HepG2 (cell line): ENCODE results near the gene GPR176. TPM values are rescaled to one million over a fixed set of nuclear protein-coding genes. Genes with fewer than 3 reads are reported as not detected.

ENCODE experiments used
- ATAC-seq: fragments of 200-7000 bp; cut with Tn5 transposase; 3 replicates; pipeline ENCODE4 v1.9.1; 2020; ENCODE audit warnings: mild to moderate bottlenecking, moderate library complexity
- BruUV-seq: library from RNA; stranded (reverse); fragments of 400-500 nt; replicated peaks from 2 replicates; lab custom pipeline; 2021; lab: Mats Ljungman, UMichigan
- CTCF ChIA-PET: fragments of 300-600 bp; formaldehyde crosslinking; extraction: SDS; loops from one replicate; lab custom pipeline; 2021; ENCODE audit warnings: low total read pairs, inconsistent platforms, low intra/inter-chr PET ratio; lab: Yijun Ruan, JAX
- POLR2A ChIA-PET: fragments of 350-600 bp; sonication (Branson Sonifier 250); formaldehyde crosslinking; loops from one replicate; lab custom pipeline; 2020; ENCODE audit warnings: antibody characterized with exemption, inconsistent platforms; lab: Yijun Ruan, JAX
- DNase-seq: peaks from one replicate; pipeline ENCODE4 v3.0.0-alpha.2; 2015; ENCODE audit warnings: low spot score
- FAIRE-seq: peaks from 3 replicates; lab custom pipeline; 2011; peaks lifted over from hg19 to GRCh38; lab: Jason Lieb, UNC
- H2AFZ ChIP-seq: one replicate; pipeline ENCODE4 v1.6.1; 2011; ENCODE audit warnings: low read length, inconsistent platforms
- H3K27ac ChIP-seq: fragments of 300-600 bp; 3 replicates; pipeline ENCODE4 v1.8.0; 2011; ENCODE audit warnings: mixed run types, mild to moderate bottlenecking, mixed read lengths, low read length, inconsistent platforms; ENCODE audit not compliant: insufficient read depth; ENCODE audit errors: extremely low read length
- H3K27me3 ChIP-seq, 2 experiments: fragments of 200-600 bp in 1 of 2; 2 replicates in 1 of 2; 3 replicates in 1 of 2; pipeline versions ENCODE4 v1.6.0 to v1.8.0; 2011; ENCODE audit warnings: low read length in 2 of 2, mild to moderate bottlenecking in 2 of 2, moderate library complexity in 2 of 2, inconsistent platforms in 1 of 2; ENCODE audit not compliant: insufficient read depth in 2 of 2, control insufficient read depth in 1 of 2
- H3K36me3 ChIP-seq, 2 experiments: fragments of 200-600 bp in 1 of 2; replicated peaks in 1 of 2; 2 replicates in 1 of 2; 3 replicates in 1 of 2; pipeline versions ENCODE4 v1.5.1 to v1.8.0; 2011; ENCODE audit warnings: low read length in 2 of 2, inconsistent platforms in 1 of 2; ENCODE audit not compliant: insufficient read depth in 2 of 2, control insufficient read depth in 1 of 2
- H3K4me1 ChIP-seq: 2 replicates; pipeline ENCODE4 v1.5.1; 2012; ENCODE audit warnings: low read length, inconsistent platforms; ENCODE audit not compliant: insufficient read depth
- H3K4me2 ChIP-seq: 2 replicates; pipeline ENCODE4 v1.6.0; 2011; ENCODE audit warnings: low read depth, low read length, inconsistent platforms
- H3K4me3 ChIP-seq, 3 experiments: fragments of 200-600 bp in 1 of 3; sonication (generic), shearing (Covaris generic) in 1 of 3; replicated peaks in 1 of 3; 2 replicates each; pipeline ENCODE4 v1.5.1; 2011 to 2016; ENCODE audit warnings: low read length in 3 of 3, inconsistent platforms in 2 of 3, low read depth in 2 of 3, mild to moderate bottlenecking in 2 of 3, control low read depth in 1 of 3, mixed read lengths in 1 of 3; ENCODE audit not compliant: insufficient read depth in 1 of 3
- H3K79me2 ChIP-seq: one replicate; pipeline ENCODE4 v1.6.1; 2011; ENCODE audit warnings: low read length, inconsistent platforms; ENCODE audit not compliant: insufficient read depth
- H3K9ac ChIP-seq: 2 replicates; pipeline ENCODE4 v1.6.0; 2011; ENCODE audit warnings: mild to moderate bottlenecking, low read depth, low read length, inconsistent platforms; ENCODE audit not compliant: insufficient read depth
- H3K9me3 ChIP-seq: 2 replicates; pipeline ENCODE4 v1.5.1; 2012; ENCODE audit warnings: mild to moderate bottlenecking, low read length
- H4K20me1 ChIP-seq: 2 replicates; pipeline ENCODE4 v1.6.0; 2011; ENCODE audit warnings: inconsistent platforms, mild to moderate bottlenecking, low read length, moderate library complexity; ENCODE audit not compliant: insufficient read depth
- DR1 ChIP-seq: sonication (generic); formaldehyde crosslinking; IDR thresholded peaks from 2 replicates; pipeline ENCODE4 v1.8.0; 2021; ENCODE audit warnings: mild to moderate bottlenecking, missing genetic modification reagents, inconsistent platforms
- HHEX ChIP-seq: IDR thresholded peaks from 2 replicates; pipeline ENCODE4 v1.6.1; 2016; ENCODE audit warnings: control low read depth
- MAFF ChIP-seq: IDR thresholded peaks from 2 replicates; pipeline ENCODE4 v1.6.1; 2011; ENCODE audit warnings: low read depth, low read length, improper control_type of control experiment
- NFYB ChIP-seq: sonication (generic); formaldehyde crosslinking; IDR thresholded peaks from 2 replicates; pipeline ENCODE4 v1.4.0; 2020; ENCODE audit warnings: missing genetic modification reagents
- NR2F2 ChIP-seq: IDR thresholded peaks from 2 replicates; pipeline ENCODE4 v1.6.1; 2012; ENCODE audit warnings: low read depth, inconsistent platforms, borderline replicate concordance
- SAP130 ChIP-seq: IDR thresholded peaks from 2 replicates; pipeline ENCODE4 v1.6.1; 2016; ENCODE audit warnings: low read depth
- SNAI1 ChIP-seq: sonication (generic); formaldehyde crosslinking; IDR thresholded peaks from 2 replicates; pipeline ENCODE4 v1.5.0; 2020; ENCODE audit warnings: mild to moderate bottlenecking, missing genetic modification reagents, borderline replicate concordance
- SP1 ChIP-seq, 2 experiments: fragments of 450-650 bp in 1 of 2; sonication (generic) in 1 of 2; formaldehyde crosslinking in 1 of 2; IDR thresholded peaks; 2 replicates each; pipeline versions ENCODE4 v1.4.0 to v1.6.1; 2016 to 2020; ENCODE audit warnings: missing genetic modification reagents in 1 of 2
- TGIF2 ChIP-seq: IDR thresholded peaks from 2 replicates; pipeline ENCODE4 v1.6.1; 2016; ENCODE audit warnings: control low read depth, missing compliant biosample characterization
- ZFP82 ChIP-seq: sonication (generic); formaldehyde crosslinking; IDR thresholded peaks from 2 replicates; pipeline ENCODE4 v1.5.1; 2020; ENCODE audit warnings: mild to moderate bottlenecking, missing genetic modification reagents, borderline replicate concordance
- ZFP90 ChIP-seq: sonication (generic); formaldehyde crosslinking; IDR thresholded peaks from 2 replicates; pipeline ENCODE4 v1.8.0; 2022; ENCODE audit warnings: missing genetic modification reagents, mild to moderate bottlenecking, inconsistent platforms, borderline replicate concordance
- ZNF124 ChIP-seq: sonication (generic); formaldehyde crosslinking; IDR thresholded peaks from 2 replicates; pipeline ENCODE4 v1.4.0; 2020; ENCODE audit warnings: missing genetic modification reagents
- ZNF138 ChIP-seq: sonication (generic); formaldehyde crosslinking; IDR thresholded peaks from 2 replicates; pipeline ENCODE4 v1.5.0; 2020; ENCODE audit warnings: mild to moderate bottlenecking, low read depth, missing genetic modification reagents
- ZNF207 ChIP-seq: fragments of 450-650 bp; IDR thresholded peaks from 2 replicates; pipeline ENCODE4 v1.6.1; 2016; ENCODE audit warnings: antibody characterized with exemption, borderline replicate concordance
- ZNF3 ChIP-seq: IDR thresholded peaks from 2 replicates; pipeline ENCODE4 v1.7.0; 2017; ENCODE audit warnings: inconsistent platforms
- WGBS: methylation state at CpG from one replicate; pipeline ENCODE4 v1.1.6; 2017; ENCODE audit warnings: low lambda C conversion rate; 5-methylcytosine and 5-hydroxymethylcytosine counted together
- in situ Hi-C: cut with HindIII; loops from 2 replicates; pipeline ENCODE4 v1.10.0; 2017; ENCODE audit warnings: low pct_unique_long_range_greater_than_20kb; ENCODE audit not compliant: extremely low pct_ligation_motif_present
- intact Hi-C: fragments of 100-400 bp; cut with micrococcal nuclease; formaldehyde crosslinking; loops from one replicate; pipeline ENCODE4 v1.10.0; 2022; ENCODE audit not compliant: unreplicated experiment
- polyA plus RNA-seq, 8 experiments: library from polyadenylated mRNA; depleted of rRNA in 3 of 8; stranded (reverse) in 7 of 8; unstranded in 1 of 8; fragments of >200 nt; fragmentation: Illumina TruSeq in 4 of 8; extraction: Trizol in 4 of 8; gene quantifications; 2 replicates each; pipeline versions ENCODE4 v1.2.1 to v1.2.3, GENCODE V29; 2011 to 2016; ENCODE audit warnings: low read depth in 4 of 8, missing spikeins in 1 of 8, mixed read lengths in 1 of 8; ENCODE audit not compliant: insufficient read depth in 1 of 8
- total RNA-seq, 5 experiments: library from RNA; depleted of rRNA; stranded (reverse); fragments of >200 nt; fragmentation: Illumina TruSeq; extraction: Trizol; gene quantifications; 2 replicates each; pipeline ENCODE4 v1.2.3, GENCODE V29; 2016; ENCODE audit warnings: low read depth in 1 of 5
- TF ChIP-seq, protein P1 (sequence below): sonication (generic); formaldehyde crosslinking; IDR thresholded peaks from 2 replicates; pipeline ENCODE4 v1.5.0; 2020; ENCODE audit warnings: mild to moderate bottlenecking, missing genetic modification reagents
- TF ChIP-seq, protein P2 (sequence below): sonication (generic); formaldehyde crosslinking; IDR thresholded peaks from 2 replicates; pipeline ENCODE4 v1.4.0; 2020; ENCODE audit warnings: missing genetic modification reagents

Gene GPR176
- total and polyA plus RNA-seq, 2 of the 13 experiments (the other 11 are each of a cell fraction or from before 2014, with no cell fraction given) = 0.11 to 0.20 TPM

DNA sequence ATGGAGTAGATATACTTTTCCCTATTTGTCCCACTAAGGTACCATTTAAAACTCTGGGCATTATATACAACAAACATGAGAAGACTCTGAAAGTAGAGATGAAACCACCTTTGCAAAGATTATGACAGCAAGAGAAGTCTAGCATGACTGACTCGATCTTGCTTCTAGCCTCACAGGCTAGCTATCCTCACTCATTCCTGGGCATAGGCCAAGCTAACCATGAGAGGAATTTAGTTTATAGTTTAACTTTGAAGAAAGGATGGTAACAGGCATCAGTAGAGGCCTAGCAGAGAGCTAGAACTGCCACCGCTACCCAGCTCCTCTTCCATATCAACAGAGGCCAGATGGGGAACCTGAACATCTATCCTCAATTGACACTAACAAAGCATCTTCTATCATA is 74.0 kb downstream of the GPR176 start (continued):
- no peak for TF ChIP-seq NR2F2
- TF ChIP-seq DR1 (CRISPR knock-in tag) = no peak
- no peak for TF ChIP-seq HHEX (CRISPR knock-in tag)
- TF ChIP-seq SP1 (IDR thresholded peaks at IDR 0.05) = no peak
- TF ChIP-seq SP1 (CRISPR knock-in tag; IDR thresholded peaks at IDR 0.05) = no peak

DNA sequence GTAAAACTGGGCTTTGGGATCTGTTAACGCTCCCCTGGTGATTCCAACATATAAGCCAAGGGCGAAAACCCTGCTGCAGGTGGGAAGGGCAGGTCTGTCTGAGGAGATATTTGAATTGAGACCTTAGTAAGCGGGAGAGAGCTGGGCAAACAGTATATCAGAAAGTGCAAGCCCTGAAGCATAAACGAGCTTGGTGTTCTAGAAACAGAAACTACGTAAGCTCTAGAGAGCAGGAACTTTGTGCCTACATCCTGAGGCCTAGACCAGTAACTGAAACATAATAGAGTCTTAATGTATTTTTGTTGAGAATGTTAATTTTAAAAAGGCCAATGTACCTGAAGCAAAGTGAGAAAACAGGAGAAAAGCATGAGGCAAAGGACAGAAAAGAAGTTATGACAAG is 74.5 kb downstream of the GPR176 start:
- POLR2A ChIA-PET = no interaction called here
- Histone ChIP-seq H3K4me2 (no peak overlapping the region), H3K4me3 (no peak overlapping the region), H2AFZ (no peak overlapping the region), H3K9ac (no peak overlapping the region)
- WGBS = 27% methylated on average over 5 of the region's 5 CpGs
- TF ChIP-seq ZNF3 (CRISPR knock-in tag) (no peak), ZNF138 (no peak), TGIF2 (no peak), SAP130 (CRISPR knock-in tag) (no peak), ZFP90 (no peak), ZFP82 (CRISPR knock-in tag) (no peak), NFYB (CRISPR knock-in tag) (no peak), ZNF124 (no peak), ZNF207 (no peak), SNAI1 (no peak), MAFF (no peak)
- TF ChIP-seq, protein P1, sequence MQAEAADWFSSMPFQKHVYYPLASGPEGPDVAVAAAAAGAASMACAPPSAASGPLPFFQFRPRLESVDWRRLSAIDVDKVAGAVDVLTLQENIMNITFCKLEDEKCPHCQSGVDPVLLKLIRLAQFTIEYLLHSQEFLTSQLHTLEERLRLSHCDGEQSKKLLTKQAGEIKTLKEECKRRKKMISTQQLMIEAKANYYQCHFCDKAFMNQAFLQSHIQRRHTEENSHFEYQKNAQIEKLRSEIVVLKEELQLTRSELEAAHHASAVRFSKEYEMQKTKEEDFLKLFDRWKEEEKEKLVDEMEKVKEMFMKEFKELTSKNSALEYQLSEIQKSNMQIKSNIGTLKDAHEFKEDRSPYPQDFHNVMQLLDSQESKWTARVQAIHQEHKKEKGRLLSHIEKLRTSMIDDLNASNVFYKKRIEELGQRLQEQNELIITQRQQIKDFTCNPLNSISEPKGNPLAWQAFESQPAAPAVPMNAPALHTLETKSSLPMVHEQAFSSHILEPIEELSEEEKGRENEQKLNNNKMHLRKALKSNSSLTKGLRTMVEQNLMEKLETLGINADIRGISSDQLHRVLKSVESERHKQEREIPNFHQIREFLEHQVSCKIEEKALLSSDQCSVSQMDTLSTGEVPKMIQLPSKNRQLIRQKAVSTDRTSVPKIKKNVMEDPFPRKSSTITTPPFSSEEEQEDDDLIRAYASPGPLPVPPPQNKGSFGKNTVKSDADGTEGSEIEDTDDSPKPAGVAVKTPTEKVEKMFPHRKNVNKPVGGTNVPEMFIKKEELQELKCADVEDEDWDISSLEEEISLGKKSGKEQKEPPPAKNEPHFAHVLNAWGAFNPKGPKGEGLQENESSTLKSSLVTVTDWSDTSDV = no peak
- TF ChIP-seq, protein P2, sequence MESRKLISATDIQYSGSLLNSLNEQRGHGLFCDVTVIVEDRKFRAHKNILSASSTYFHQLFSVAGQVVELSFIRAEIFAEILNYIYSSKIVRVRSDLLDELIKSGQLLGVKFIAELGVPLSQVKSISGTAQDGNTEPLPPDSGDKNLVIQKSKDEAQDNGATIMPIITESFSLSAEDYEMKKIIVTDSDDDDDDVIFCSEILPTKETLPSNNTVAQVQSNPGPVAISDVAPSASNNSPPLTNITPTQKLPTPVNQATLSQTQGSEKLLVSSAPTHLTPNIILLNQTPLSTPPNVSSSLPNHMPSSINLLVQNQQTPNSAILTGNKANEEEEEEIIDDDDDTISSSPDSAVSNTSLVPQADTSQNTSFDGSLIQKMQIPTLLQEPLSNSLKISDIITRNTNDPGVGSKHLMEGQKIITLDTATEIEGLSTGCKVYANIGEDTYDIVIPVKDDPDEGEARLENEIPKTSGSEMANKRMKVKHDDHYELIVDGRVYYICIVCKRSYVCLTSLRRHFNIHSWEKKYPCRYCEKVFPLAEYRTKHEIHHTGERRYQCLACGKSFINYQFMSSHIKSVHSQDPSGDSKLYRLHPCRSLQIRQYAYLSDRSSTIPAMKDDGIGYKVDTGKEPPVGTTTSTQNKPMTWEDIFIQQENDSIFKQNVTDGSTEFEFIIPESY (CRISPR knock-in tag) = no peak
- TF ChIP-seq, all 625 proteins: peak for 0
- Histone ChIP-seq H3K27ac (no peak overlapping the region), H4K20me1 (no peaks in the 10 kb centered on the region), H3K4me1 (no peaks in the 10 kb centered on the region), H3K27me3 (no peaks in the 10 kb centered on the region; a peak in 1 of 5 replicates), H3K9me3 (no peaks in the 10 kb centered on the region), H3K79me2 (no peaks in the 10 kb centered on the region), H3K36me3 (no peaks in the 10 kb centered on the region)
- CTCF ChIA-PET = no interaction called here
- BruUV-seq = no TSS peak
- no peak for DNase-seq
- FAIRE-seq = no peak
- in situ Hi-C loops (no loop called here), intact Hi-C loops (no loop called here)
- no peak for ATAC-seq
